OCI-LY7 (cell line): Measurements from ENCODE around the gene LPCAT1. TPM values are rescaled to one million over a fixed set of nuclear protein-coding genes. Genes with fewer than 3 reads are reported as not detected.

ENCODE experiments used
- BruUV-seq: library from RNA; stranded (reverse); fragments of 400-500 nt; replicated peaks from 2 replicates; lab custom pipeline; 2021; lab: Mats Ljungman, UMichigan
- CTCF ChIA-PET: fragments of 300-600 bp; sonication (Branson Sonifier 250); formaldehyde crosslinking; loops from one replicate; lab custom pipeline; 2022; ENCODE audit warnings: antibody characterized with exemption; ENCODE audit not compliant: unreplicated experiment; lab: Charles Lee
- POLR2A ChIA-PET: fragments of 300-600 bp; sonication (Branson Sonifier 250); formaldehyde crosslinking; loops from one replicate; lab custom pipeline; 2022; ENCODE audit warnings: antibody characterized with exemption; lab: Charles Lee
- DNase-seq: peaks from one replicate; pipeline ENCODE4 v3.0.0-alpha.2; 2015; ENCODE audit warnings: low spot score
- H2AFZ ChIP-seq: fragments of 200-600 bp; sonication (generic), shearing (Covaris generic); 2 replicates; pipeline ENCODE4 v1.6.1; 2014; ENCODE audit warnings: mild to moderate bottlenecking, antibody characterized with exemption, low read length, moderate library complexity
- H3K27ac ChIP-seq: fragments of 200-600 bp; sonication (generic); 2 replicates; pipeline ENCODE4 v1.5.1; 2014; ENCODE audit warnings: mixed run types, low read depth, mild to moderate bottlenecking, moderate library complexity, low read length, inconsistent platforms; ENCODE audit not compliant: poor library complexity, severe bottlenecking
- H3K36me3 ChIP-seq: fragments of 200-600 bp; sonication (generic); 2 replicates; pipeline ENCODE4 v1.6.1; 2014; ENCODE audit warnings: mild to moderate bottlenecking, antibody characterized with exemption, low read length, moderate library complexity, mixed read lengths; ENCODE audit not compliant: insufficient read depth
- H3K4me1 ChIP-seq: fragments of 200-600 bp; sonication (generic); 2 replicates; pipeline ENCODE4 v1.5.1; 2014; ENCODE audit warnings: mild to moderate bottlenecking, low read length; ENCODE audit not compliant: insufficient read depth, poor library complexity, severe bottlenecking
- H3K4me2 ChIP-seq: fragments of 200-600 bp; sonication (generic); 2 replicates; pipeline ENCODE4 v1.6.1; 2014; ENCODE audit warnings: mild to moderate bottlenecking, low read length
- H3K4me3 ChIP-seq: fragments of 200-600 bp; sonication (generic); 2 replicates; pipeline ENCODE4 v1.5.1; 2014; ENCODE audit warnings: mild to moderate bottlenecking, low read depth, low read length; ENCODE audit not compliant: poor library complexity, severe bottlenecking
- H3K79me2 ChIP-seq: fragments of 200-600 bp; sonication (generic); 2 replicates; pipeline ENCODE4 v1.6.1; 2016; ENCODE audit warnings: low read depth, mild to moderate bottlenecking, low read length, moderate library complexity, mixed read lengths; ENCODE audit not compliant: insufficient read depth
- H3K9me2 ChIP-seq: fragments of 200-600 bp; sonication (generic); 2 replicates; pipeline ENCODE4 v1.6.1; 2016; ENCODE audit warnings: mild to moderate bottlenecking, low read length, mixed read lengths; ENCODE audit not compliant: insufficient read depth
- H3K9me3 ChIP-seq: fragments of 200-600 bp; sonication (generic); 2 replicates; pipeline ENCODE4 v1.6.1; 2014; ENCODE audit warnings: mild to moderate bottlenecking, mixed run types, low read length, mixed read lengths
- H4K20me1 ChIP-seq: fragments of 200-600 bp; sonication (generic); 2 replicates; pipeline ENCODE4 v1.6.1; 2014; ENCODE audit warnings: mild to moderate bottlenecking, antibody characterized with exemption, low read length, moderate library complexity, mixed read lengths; ENCODE audit not compliant: insufficient read depth
- EZH2phosphoT487 ChIP-seq: fragments of 200-600 bp; sonication (generic); IDR thresholded peaks from 2 replicates; pipeline ENCODE4 v1.6.1; 2018; ENCODE audit warnings: low read depth, borderline replicate concordance, mild to moderate bottlenecking, mixed run types, antibody characterized with exemption, low read length, moderate library complexity, mixed read lengths
- intact Hi-C: fragments of 100-400 bp; cut with micrococcal nuclease; formaldehyde crosslinking; loops from one replicate; pipeline ENCODE4 v1.10.0; 2022; ENCODE audit not compliant: unreplicated experiment
- total RNA-seq, 2 experiments: library from RNA; depleted of rRNA in 1 of 2; stranded (reverse); fragments of >200 nt in 1 of 2; shearing (Covaris generic) in 1 of 2; gene quantifications; 2 replicates each; pipeline ENCODE4 v1.2.3, GENCODE V29; 2014 to 2022
- TF ChIP-seq, protein P1 (sequence below): fragments of 200-600 bp; sonication (generic); conservative IDR thresholded peaks from 2 replicates; pipeline ENCODE4 v1.5.1; 2014; ENCODE audit warnings: mild to moderate bottlenecking, antibody characterized with exemption, low read length, moderate library complexity, mixed read lengths

Gene LPCAT1
- total RNA-seq, 2 experiments from 2014 or later = 47.7 to 63.6 TPM

DNA sequence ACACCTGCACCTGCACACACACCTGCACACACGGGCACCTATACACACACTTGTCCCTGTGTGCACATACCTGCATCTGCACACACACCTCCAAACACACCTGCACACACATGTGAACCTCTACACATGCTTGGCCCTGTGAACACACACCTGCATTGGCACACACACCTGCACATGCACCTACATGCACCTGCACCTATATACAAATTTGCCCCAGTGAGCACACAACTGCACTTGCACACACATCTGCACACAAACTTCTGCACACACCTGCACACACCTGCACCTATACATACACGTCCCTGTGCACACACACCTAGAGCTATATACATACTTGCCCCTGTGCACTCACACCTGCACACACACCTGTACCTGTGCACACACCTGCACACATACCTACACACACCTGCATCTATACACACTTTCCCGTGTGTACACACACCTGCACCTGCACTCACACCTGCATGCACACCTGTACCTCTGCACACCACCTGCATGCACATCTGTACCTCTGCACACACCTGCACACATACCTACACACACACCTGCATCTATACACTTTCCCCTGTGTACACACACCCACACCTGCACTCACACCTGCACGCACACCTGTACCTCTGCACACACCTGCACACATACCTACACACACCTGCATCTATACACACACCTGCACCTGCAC lies 21.5 kb upstream of the LPCAT1 start:
- H3K79me2 ChIP-seq = no peaks in the 10 kb centered on the region
- no TSS peak for BruUV-seq
- CTCF ChIA-PET = no interaction called here
- no peaks in the 10 kb centered on the region for H3K36me3 ChIP-seq
- H3K27ac ChIP-seq = no peak overlapping the region
- no peaks in the 10 kb centered on the region for H3K9me2 ChIP-seq
- no peaks in the 10 kb centered on the region for H4K20me1 ChIP-seq
- DNase-seq = no peak
- H3K4me1 ChIP-seq = no peaks in the 10 kb centered on the region
- no peak overlapping the region for H2AFZ ChIP-seq
- H3K4me2 ChIP-seq = no peak overlapping the region
- no peak for TF ChIP-seq EZH2phosphoT487
- TF ChIP-seq, protein P1, sequence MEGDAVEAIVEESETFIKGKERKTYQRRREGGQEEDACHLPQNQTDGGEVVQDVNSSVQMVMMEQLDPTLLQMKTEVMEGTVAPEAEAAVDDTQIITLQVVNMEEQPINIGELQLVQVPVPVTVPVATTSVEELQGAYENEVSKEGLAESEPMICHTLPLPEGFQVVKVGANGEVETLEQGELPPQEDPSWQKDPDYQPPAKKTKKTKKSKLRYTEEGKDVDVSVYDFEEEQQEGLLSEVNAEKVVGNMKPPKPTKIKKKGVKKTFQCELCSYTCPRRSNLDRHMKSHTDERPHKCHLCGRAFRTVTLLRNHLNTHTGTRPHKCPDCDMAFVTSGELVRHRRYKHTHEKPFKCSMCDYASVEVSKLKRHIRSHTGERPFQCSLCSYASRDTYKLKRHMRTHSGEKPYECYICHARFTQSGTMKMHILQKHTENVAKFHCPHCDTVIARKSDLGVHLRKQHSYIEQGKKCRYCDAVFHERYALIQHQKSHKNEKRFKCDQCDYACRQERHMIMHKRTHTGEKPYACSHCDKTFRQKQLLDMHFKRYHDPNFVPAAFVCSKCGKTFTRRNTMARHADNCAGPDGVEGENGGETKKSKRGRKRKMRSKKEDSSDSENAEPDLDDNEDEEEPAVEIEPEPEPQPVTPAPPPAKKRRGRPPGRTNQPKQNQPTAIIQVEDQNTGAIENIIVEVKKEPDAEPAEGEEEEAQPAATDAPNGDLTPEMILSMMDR = no peak
- intact Hi-C loops = no loop called here
- POLR2A ChIA-PET = no interaction called here
- H3K9me3 ChIP-seq = no peaks in the 10 kb centered on the region
- H3K4me3 ChIP-seq = no peak overlapping the region

DNA sequence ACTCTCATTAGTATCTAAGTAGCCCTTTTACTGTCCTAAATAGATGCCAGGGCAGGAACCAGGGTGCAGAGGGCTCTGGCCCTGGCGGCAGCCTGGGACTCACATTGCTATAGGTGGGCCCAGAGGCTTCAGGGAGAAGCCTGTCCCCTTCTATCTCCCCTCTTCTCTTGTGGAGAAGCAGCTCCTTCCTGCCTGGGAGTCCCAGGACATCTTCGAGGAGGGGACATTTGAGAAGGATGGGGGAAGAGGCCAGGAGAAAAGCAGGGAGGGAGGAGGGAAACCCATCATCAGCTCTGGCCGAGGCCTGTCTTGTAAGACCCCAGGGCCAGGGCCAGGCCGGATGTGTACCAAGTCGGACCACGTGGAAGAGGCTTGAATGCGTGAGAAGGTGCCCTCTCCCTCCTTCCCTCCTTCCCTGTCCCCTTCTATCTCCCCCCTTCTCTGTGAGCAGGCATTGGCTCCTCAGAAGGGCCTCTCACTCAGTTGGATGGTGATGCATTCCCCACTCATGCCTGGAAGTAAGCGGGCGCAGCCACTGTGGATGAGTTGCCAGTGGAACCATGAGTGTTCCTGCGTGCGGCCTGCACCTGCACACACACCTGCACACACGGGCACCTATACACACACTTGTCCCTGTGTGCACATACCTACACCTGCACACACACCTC lies 20.7 kb upstream of the LPCAT1 start:
- TF ChIP-seq EZH2phosphoT487 = no peak
- TF ChIP-seq, protein P1 = no peak
- H3K27ac ChIP-seq = no peak overlapping the region
- intact Hi-C loops = no loop called here
- H3K79me2 ChIP-seq = no peaks in the 10 kb centered on the region
- H3K36me3 ChIP-seq = no peaks in the 10 kb centered on the region
- H3K9me2 ChIP-seq = no peaks in the 10 kb centered on the region
- ChIA-PET CTCF (interaction anchor here (0.5 kb wide), 1 partner anchor 1327 kb away, joined by 3 read pairs; the partner anchor contains the start of genes CCDC127 and SDHA), POLR2A (no interaction called here)
- no TSS peak for BruUV-seq
- no peaks in the 10 kb centered on the region for H4K20me1 ChIP-seq
- no peak overlapping the region for H3K4me2 ChIP-seq
- H2AFZ ChIP-seq = no peak overlapping the region
- no peaks in the 10 kb centered on the region for H3K4me1 ChIP-seq
- H3K9me3 ChIP-seq = no peaks in the 10 kb centered on the region
- no peak overlapping the region for H3K4me3 ChIP-seq
- DNase-seq = no peak
